SJSA1 (cell line): ENCODE measurements around the gene IWS1. TPM values are rescaled to one million over a fixed set of nuclear protein-coding genes. Genes with fewer than 3 reads are reported as not detected.

Source experiments
- DNase-seq, 2 experiments: peaks; one replicate each; pipeline ENCODE4 v3.0.0-alpha.2; 2015 to 2020; ENCODE audit warnings: low spot score in 2 of 2, low read depth in 1 of 2
- H3K27ac ChIP-seq: fragments of 250-450 bp; sonication (Bioruptor Pico); 2 replicates; pipeline ENCODE4 v1.5.1; 2020; ENCODE audit warnings: mild to moderate bottlenecking, moderate library complexity
- H3K27me3 ChIP-seq: fragments of 250-450 bp; sonication (Bioruptor Pico); replicated peaks from 2 replicates; pipeline ENCODE4 v1.5.1; 2020; ENCODE audit warnings: mild to moderate bottlenecking, moderate library complexity
- H3K36me3 ChIP-seq: fragments of 250-450 bp; sonication (Bioruptor Pico); 2 replicates; pipeline ENCODE4 v1.5.1; 2020; ENCODE audit warnings: mild to moderate bottlenecking
- H3K4me1 ChIP-seq: fragments of 250-450 bp; sonication (Bioruptor Pico); replicated peaks from 2 replicates; pipeline ENCODE4 v1.6.1; 2021; ENCODE audit warnings: mild to moderate bottlenecking
- H3K4me3 ChIP-seq: fragments of 250-450 bp; sonication (Bioruptor Pico); 2 replicates; pipeline ENCODE4 v1.5.1; 2020; ENCODE audit warnings: mild to moderate bottlenecking
- H3K9me3 ChIP-seq: fragments of 250-450 bp; sonication (Bioruptor Pico); replicated peaks from 2 replicates; pipeline ENCODE4 v1.5.1; 2020; ENCODE audit warnings: mild to moderate bottlenecking
- total RNA-seq: library from RNA; depleted of rRNA; stranded (reverse); fragments of >200 nt; shearing (Covaris generic); gene quantifications from 2 replicates; pipeline ENCODE4 v1.2.3, GENCODE V29; 2014; rRNA removed

IWS1 gene
- total RNA-seq, 1 experiment from 2014 or later: 73.7 TPM

DNA sequence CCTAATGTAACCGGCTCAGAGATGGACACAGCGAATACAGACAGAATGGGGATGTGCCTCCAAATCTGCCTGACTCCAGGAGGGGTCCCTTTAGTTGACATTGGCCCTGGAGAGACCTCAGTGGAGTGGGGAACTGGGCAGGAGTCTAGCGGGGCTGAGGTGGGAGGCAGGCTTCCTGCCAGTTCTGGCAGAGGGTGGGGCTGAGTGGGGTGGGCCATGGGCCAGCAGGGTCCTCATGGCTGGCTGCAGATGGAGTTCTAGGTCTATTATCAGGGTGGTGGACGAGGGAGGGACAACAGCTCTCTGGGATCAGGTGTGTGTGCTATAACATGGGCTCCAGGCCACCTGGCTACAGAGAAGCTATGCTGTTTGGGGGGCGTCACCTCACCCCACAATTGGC is 86.9 kb downstream of the IWS1 start:
- H3K4me1 ChIP-seq: no peaks in the 10 kb centered on the region
- H3K27me3 ChIP-seq: no peaks in the 10 kb centered on the region
- no peak overlapping the region for H3K27ac ChIP-seq
- no peaks in the 10 kb centered on the region for H3K36me3 ChIP-seq
- no peak overlapping the region for H3K4me3 ChIP-seq
- no peaks in the 10 kb centered on the region for H3K9me3 ChIP-seq
- DNase-seq: no peak

DNA sequence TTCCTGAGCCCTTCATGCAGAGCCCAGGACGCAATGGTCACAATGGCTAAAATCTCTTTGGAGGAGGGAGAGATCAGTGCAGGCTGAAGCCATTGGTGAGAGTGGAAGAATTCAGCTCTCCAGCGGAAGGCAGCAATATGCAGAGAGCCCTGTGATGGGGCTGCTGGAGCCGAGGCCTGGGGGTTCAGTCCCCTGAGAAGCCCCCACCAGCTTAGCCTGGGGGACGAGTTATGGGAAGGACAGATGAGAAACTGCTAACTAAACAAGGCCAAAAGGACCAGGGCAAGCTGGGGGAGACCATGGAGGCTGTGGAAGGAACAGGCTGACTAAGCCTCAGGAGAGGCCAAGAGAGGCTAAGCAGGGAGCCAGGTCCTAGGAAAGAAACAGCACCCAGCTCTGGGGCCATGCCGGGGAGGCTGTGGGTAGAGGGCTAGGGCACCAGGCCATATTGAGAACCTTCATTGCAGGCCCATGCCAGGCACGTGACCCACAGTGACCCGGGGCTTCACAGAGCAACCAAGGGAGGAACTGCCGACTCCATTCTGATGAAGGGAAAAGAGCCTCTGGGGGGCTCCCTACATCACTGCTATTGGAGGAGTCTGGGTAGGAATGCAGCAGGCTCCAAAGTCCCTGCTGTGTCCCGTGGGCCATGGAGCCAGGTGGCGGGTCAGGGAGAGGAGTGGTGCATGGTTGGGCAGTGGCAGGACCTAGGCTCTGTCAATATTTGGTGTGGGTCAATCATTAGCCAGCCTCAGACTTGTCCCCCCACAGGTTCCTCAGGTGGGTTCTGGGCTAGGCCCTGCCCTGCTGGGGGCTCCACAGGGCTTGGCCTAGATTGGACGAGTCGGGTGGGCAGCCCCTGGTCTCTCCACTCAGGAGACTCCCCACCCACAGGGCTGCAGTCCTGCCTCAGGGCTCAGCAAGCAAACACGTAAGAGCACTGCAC is 88.2 kb downstream of the IWS1 start:
- Histone ChIP-seq H3K9me3 (no peaks in the 10 kb centered on the region), H3K36me3 (no peaks in the 10 kb centered on the region), H3K4me3 (no peak overlapping the region), H3K4me1 (no peaks in the 10 kb centered on the region), H3K27me3 (no peaks in the 10 kb centered on the region), H3K27ac (no peak overlapping the region)
- DNase-seq: no peak

DNA sequence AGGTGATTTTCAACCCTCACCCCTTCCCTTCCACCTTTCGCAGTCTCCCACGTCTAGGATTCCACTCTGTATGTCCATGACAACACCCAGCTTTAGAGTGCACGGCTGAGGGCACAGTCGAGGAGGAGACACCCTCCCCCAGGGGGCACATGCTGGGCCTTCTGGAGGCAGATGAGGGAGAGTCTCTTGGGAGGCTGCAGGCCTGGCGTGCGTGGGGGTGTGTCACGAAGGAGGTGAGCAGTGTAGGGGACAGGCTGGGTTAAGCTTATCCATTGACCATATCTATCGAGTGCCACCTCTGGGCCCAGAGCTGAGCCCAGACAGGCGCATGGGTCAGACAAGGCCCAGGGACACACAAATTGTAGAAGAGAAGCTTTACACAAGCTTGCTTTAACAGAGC is 89.2 kb downstream of the IWS1 start:
- no peak overlapping the region for H3K4me3 ChIP-seq
- H3K4me1 ChIP-seq: peaks cover 4% of the 10 kb centered on the region
- no peak overlapping the region for H3K27ac ChIP-seq
- no peaks in the 10 kb centered on the region for H3K9me3 ChIP-seq
- DNase-seq: no peak
- H3K36me3 ChIP-seq: no peaks in the 10 kb centered on the region
- no peaks in the 10 kb centered on the region for H3K27me3 ChIP-seq

DNA sequence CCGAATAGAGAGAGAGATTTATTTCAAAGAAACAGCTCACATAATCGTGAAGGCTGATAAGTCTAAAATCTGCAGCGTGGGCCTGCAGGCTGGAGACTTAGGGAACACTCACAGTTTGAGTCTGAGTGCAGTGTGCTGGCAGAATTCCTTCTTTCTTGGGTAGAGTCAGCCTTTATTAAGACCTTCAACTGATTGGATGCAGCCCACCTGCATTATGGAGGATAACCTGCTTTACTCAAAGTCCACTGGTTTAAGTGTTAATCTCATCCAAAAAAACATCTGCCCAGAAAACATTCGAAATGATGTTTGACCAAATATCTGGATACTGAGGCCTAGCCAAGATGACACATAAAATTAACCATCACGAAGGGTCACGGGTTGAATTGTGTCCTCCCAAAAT is 91.8 kb downstream of the IWS1 start:
- Histone ChIP-seq H3K27me3 (no peaks in the 10 kb centered on the region), H3K4me1 (peaks cover 11% of the 10 kb centered on the region), H3K9me3 (no peaks in the 10 kb centered on the region), H3K36me3 (no peaks in the 10 kb centered on the region), H3K4me3 (no peak overlapping the region), H3K27ac (no peak overlapping the region)
- no peak for DNase-seq

DNA sequence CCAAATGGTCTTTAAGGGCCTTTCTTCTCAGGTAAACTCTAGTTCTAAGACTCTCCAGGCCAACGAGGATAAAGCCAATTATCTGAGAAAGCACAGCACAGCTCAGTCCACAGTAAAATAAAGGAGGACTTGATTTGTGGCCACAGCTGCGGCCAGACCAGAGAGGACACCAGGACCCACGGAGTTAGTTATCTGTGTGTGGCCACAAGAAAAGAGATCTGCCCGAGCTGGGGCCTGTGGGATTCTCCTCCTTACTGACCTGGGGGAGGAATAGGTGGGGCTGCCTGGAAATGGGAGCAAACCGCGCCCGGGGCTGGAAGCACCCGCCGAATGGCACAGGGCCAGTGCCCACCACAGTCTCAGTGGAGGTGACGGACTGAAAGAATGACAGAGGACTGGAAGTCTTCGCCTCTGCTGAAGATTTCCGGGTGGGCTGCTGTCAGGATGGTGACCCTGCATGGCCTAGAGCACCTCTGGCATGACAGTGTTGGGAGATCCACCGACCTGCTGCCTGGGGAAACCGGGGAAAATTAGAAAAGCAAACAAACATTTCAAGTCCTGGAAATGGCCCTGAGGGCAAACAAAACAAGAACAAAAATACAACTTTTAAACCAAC is 94.8 kb downstream of the IWS1 start:
- Histone ChIP-seq H3K27me3 (no peaks in the 10 kb centered on the region), H3K9me3 (no peaks in the 10 kb centered on the region), H3K36me3 (no peaks in the 10 kb centered on the region), H3K4me1 (peaks cover 11% of the 10 kb centered on the region), H3K4me3 (no peak overlapping the region), H3K27ac (peak overlapping the region; percentile 4; the same call in 1 of the 2 replicates)
- peak; percentile 61 to 66 for DNase-seq

Other genes with a start within 250 kb of the IWS1 start
- gene ERCC3, start 232.3 kb downstream of the IWS1 start, total RNA-seq: 42.0 and 44.7 TPM in 2 replicates
- gene MAP3K2, start 138.5 kb downstream of the IWS1 start, total RNA-seq: 28.8 and 41.7 TPM in 2 replicates
- 0.63 TPM in 1 of 2 replicates, not detected in the other for gene PROC, start 108.1 kb downstream of the IWS1 start, total RNA-seq
- 1.2 and 1.8 TPM in 2 replicates for gene MYO7B, start 9.2 kb upstream of the IWS1 start, total RNA-seq
- gene GPR17, start 119.7 kb upstream of the IWS1 start, total RNA-seq: not detected in 2 replicates
- gene LIMS2, start 149.0 kb upstream of the IWS1 start, total RNA-seq: 5.3 and 9.0 TPM in 2 replicates
- 11.2 and 11.4 TPM in 2 replicates for gene SFT2D3, start 175.0 kb upstream of the IWS1 start, total RNA-seq